NT2/D1 (cell line): Measurements from ENCODE around the gene CST2.
"Not testable (repeated sequence)": the region's sequence is repeated elsewhere in the genome, so short reads cannot be mapped to it uniquely, and the experiment has no call there.

Source experiments
- DNase-seq: peaks from one replicate; pipeline ENCODE4 v3.0.0-alpha.2; 2011; ENCODE audit warnings: low read depth, low spot score
- H3K27me3 ChIP-seq: 2 replicates; pipeline ENCODE4 v1.6.0; 2011; ENCODE audit warnings: mild to moderate bottlenecking; ENCODE audit not compliant: insufficient read length, insufficient read depth
- H3K36me3 ChIP-seq: 2 replicates; pipeline ENCODE4 v1.6.1; 2011; ENCODE audit warnings: mild to moderate bottlenecking, low read length, mixed read lengths; ENCODE audit not compliant: insufficient read depth, insufficient read length
- H3K4me1 ChIP-seq: 2 replicates; pipeline ENCODE4 v1.5.1; 2011; ENCODE audit not compliant: insufficient read depth, insufficient read length
- H3K4me3 ChIP-seq: 2 replicates; pipeline ENCODE4 v1.5.1; 2011; ENCODE audit warnings: low read depth; ENCODE audit not compliant: insufficient read length
- H3K9ac ChIP-seq: 2 replicates; pipeline ENCODE4 v1.6.0; 2011; ENCODE audit warnings: low read depth; ENCODE audit not compliant: insufficient read length
- H3K9me3 ChIP-seq: 2 replicates; pipeline ENCODE4 v1.5.1; 2011; ENCODE audit warnings: mild to moderate bottlenecking, low read length; ENCODE audit not compliant: insufficient read depth
- SUZ12 ChIP-seq: IDR thresholded peaks from 2 replicates; pipeline ENCODE4 v1.6.1; 2011; ENCODE audit not compliant: insufficient read length, insufficient read depth; ENCODE audit errors: extremely low read depth
- YY1 ChIP-seq: IDR thresholded peaks from 2 replicates; pipeline ENCODE4 v1.6.1; 2011; ENCODE audit not compliant: insufficient read length, insufficient read depth
- ZNF274 ChIP-seq: IDR thresholded peaks from 2 replicates; pipeline ENCODE4 v1.6.1; 2011; ENCODE audit warnings: mild to moderate bottlenecking, low read depth, low read length

Gene CST2

GRCh38 chr20:23795526-23795925, 31.0 kb downstream of the CST2 start:
- no peaks in the 10 kb centered on the region for H3K36me3 ChIP-seq
- DNase-seq = no peak
- no peaks in the 10 kb centered on the region for H3K9me3 ChIP-seq
- no peak overlapping the region for H3K4me3 ChIP-seq
- H3K27me3 ChIP-seq = no peaks in the 10 kb centered on the region
- H3K9ac ChIP-seq = no peak overlapping the region
- TF ChIP-seq ZNF274 = no peak
- TF ChIP-seq YY1 = no peak
- TF ChIP-seq SUZ12 = no peak
- H3K4me1 ChIP-seq = no peaks in the 10 kb centered on the region

- no peak for DNase-seq
- Histone ChIP-seq H3K4me1 (no peaks in the 10 kb centered on the region), H3K36me3 (no peaks in the 10 kb centered on the region), H3K9me3 (no peaks in the 10 kb centered on the region), H3K27me3 (no peaks in the 10 kb centered on the region), H3K9ac (no peak overlapping the region), H3K4me3 (no peak overlapping the region)
- TF ChIP-seq SUZ12 = no peak
- TF ChIP-seq YY1 = no peak
- no peak for TF ChIP-seq ZNF274
Observed at GRCh38 chr20:23794841-23795240, 31.7 kb downstream of the CST2 start.

- no peaks in the 10 kb centered on the region for H3K36me3 ChIP-seq
- DNase-seq = no peak
Observed at GRCh38 chr20:23794065-23794464, 32.5 kb downstream of the CST2 start.

GRCh38 chr20:23783447-23783846, 43.1 kb downstream of the CST2 start:
- Histone ChIP-seq H3K27me3 (no peaks in the 10 kb centered on the region), H3K36me3 (no peaks in the 10 kb centered on the region), H3K9ac (no peak overlapping the region)

More at GRCh38 chr20:23794065-23794464, 32.5 kb downstream of the CST2 start:
- Histone ChIP-seq H3K9ac (no peak overlapping the region), H3K27me3 (no peaks in the 10 kb centered on the region), H3K9me3 (no peaks in the 10 kb centered on the region), H3K4me3 (no peak overlapping the region), H3K4me1 (no peaks in the 10 kb centered on the region)
- TF ChIP-seq SUZ12 = no peak
- no peak for TF ChIP-seq YY1
- TF ChIP-seq ZNF274 = no peak

GRCh38 chr20:23782366-23782983, 44.1 kb downstream of the CST2 start:
- Histone ChIP-seq H3K9me3 (no peaks in the 10 kb centered on the region), H3K4me1 (no peaks in the 10 kb centered on the region), H3K9ac (no peak overlapping the region), H3K36me3 (no peaks in the 10 kb centered on the region), H3K27me3 (no peaks in the 10 kb centered on the region), H3K4me3 (no peak overlapping the region)
- no peak for DNase-seq
- no peak for TF ChIP-seq SUZ12
- no peak for TF ChIP-seq ZNF274
- no peak for TF ChIP-seq YY1

More at GRCh38 chr20:23783447-23783846, 43.1 kb downstream of the CST2 start:
- H3K9me3 ChIP-seq = no peaks in the 10 kb centered on the region
- H3K4me1 ChIP-seq = no peaks in the 10 kb centered on the region
- no peak for TF ChIP-seq SUZ12
- TF ChIP-seq ZNF274 = no peak
- no peak for TF ChIP-seq YY1
- DNase-seq = no peak
- H3K4me3 ChIP-seq = no peak overlapping the region

GRCh38 chr20:23778676-23779075, 47.9 kb downstream of the CST2 start:
- not testable (repeated sequence) for H3K4me3 ChIP-seq, H3K36me3 ChIP-seq, H3K27me3 ChIP-seq, DNase-seq, H3K9me3 ChIP-seq, H3K4me1 ChIP-seq, H3K9ac ChIP-seq

- H3K9ac ChIP-seq, DNase-seq, H3K4me1 ChIP-seq, H3K9me3 ChIP-seq, H3K36me3 ChIP-seq, H3K27me3 ChIP-seq, H3K4me3 ChIP-seq: not testable (repeated sequence)
Observed at GRCh38 chr20:23777380-23777779, 49.1 kb downstream of the CST2 start.

GRCh38 chr20:23776067-23776771, 50.3 kb downstream of the CST2 start:
- no peaks in the 10 kb centered on the region for H3K4me1 ChIP-seq
- H3K4me3 ChIP-seq = no peak overlapping the region
- no peaks in the 10 kb centered on the region for H3K27me3 ChIP-seq
- TF ChIP-seq YY1 (no peak), ZNF274 (no peak), SUZ12 (no peak)
- H3K9me3 ChIP-seq = no peaks in the 10 kb centered on the region
- H3K9ac ChIP-seq = no peak overlapping the region
- no peak for DNase-seq
- H3K36me3 ChIP-seq = no peaks in the 10 kb centered on the region
